Lower leg skin (tissue), 3 donors: ENCODE results near the gene OTC.

Source experiments
- POLR2A ChIP-seq, 2 donors: fragments of 450-650 bp; IDR thresholded peaks; one replicate each; pipeline ENCODE4 v1.6.1; 2016 to 2017; ENCODE audit warnings: antibody characterized with exemption in 2 of 2, mild to moderate bottlenecking in 1 of 2, moderate library complexity in 1 of 2
- TF ChIP-seq, protein P1 (sequence below), 3 donors: fragments of 450-650 bp; IDR thresholded peaks; one replicate each; pipeline ENCODE4 v1.5.1; 2016; ENCODE audit warnings: antibody characterized with exemption in 3 of 3, mild to moderate bottlenecking in 3 of 3, moderate library complexity in 2 of 3

- TF ChIP-seq, protein P1, sequence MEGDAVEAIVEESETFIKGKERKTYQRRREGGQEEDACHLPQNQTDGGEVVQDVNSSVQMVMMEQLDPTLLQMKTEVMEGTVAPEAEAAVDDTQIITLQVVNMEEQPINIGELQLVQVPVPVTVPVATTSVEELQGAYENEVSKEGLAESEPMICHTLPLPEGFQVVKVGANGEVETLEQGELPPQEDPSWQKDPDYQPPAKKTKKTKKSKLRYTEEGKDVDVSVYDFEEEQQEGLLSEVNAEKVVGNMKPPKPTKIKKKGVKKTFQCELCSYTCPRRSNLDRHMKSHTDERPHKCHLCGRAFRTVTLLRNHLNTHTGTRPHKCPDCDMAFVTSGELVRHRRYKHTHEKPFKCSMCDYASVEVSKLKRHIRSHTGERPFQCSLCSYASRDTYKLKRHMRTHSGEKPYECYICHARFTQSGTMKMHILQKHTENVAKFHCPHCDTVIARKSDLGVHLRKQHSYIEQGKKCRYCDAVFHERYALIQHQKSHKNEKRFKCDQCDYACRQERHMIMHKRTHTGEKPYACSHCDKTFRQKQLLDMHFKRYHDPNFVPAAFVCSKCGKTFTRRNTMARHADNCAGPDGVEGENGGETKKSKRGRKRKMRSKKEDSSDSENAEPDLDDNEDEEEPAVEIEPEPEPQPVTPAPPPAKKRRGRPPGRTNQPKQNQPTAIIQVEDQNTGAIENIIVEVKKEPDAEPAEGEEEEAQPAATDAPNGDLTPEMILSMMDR (IDR thresholded peaks at IDR 0.05), result no peak
- no peak for TF ChIP-seq POLR2A (IDR thresholded peaks at IDR 0.05)
Observed at GRCh38 chrX:38452603-38453002, 100.2 kb downstream of the OTC start.
